Measurements from ENCODE around the gene ATOH8.

Gene ATOH8

GRCh38 chr2:85728883-85729824 is 24.6 kb upstream of the ATOH8 start:
- H3K27ac ChIP-seq (ENCODE audit: low read depth, low read length) = no peak overlapping the region
- no peak overlapping the region for H3K9ac ChIP-seq (ENCODE audit: low read depth, low read length)
- H3K9me3 ChIP-seq (ENCODE audit: insufficient read depth, low read depth, low read length) = no peaks in the 10 kb centered on the region
- no peaks in the 10 kb centered on the region for H3K27me3 ChIP-seq (ENCODE audit: insufficient read depth, low read length)
- no peak overlapping the region for H3K4me3 ChIP-seq (ENCODE audit: low read length)
- H3K36me3 ChIP-seq (ENCODE audit: insufficient read depth, low read length) = no peaks in the 10 kb centered on the region
- H3K4me1 ChIP-seq (ENCODE audit: insufficient read depth, low read length) = no peaks in the 10 kb centered on the region
- 45% methylated on average over 26 of the region's 26 CpGs for WGBS

- no peak overlapping the region for H3K9ac ChIP-seq (ENCODE audit: low read depth, low read length)
- no peaks in the 10 kb centered on the region for H3K36me3 ChIP-seq (ENCODE audit: insufficient read depth, low read length)
- H3K4me1 ChIP-seq (ENCODE audit: insufficient read depth, low read length) = no peaks in the 10 kb centered on the region
- WGBS = 94% methylated on average over 9 of the region's 10 CpGs
- H3K9me3 ChIP-seq (ENCODE audit: insufficient read depth, low read depth, low read length) = no peaks in the 10 kb centered on the region
- no peak overlapping the region for H3K27ac ChIP-seq (ENCODE audit: low read depth, low read length)
- no peak overlapping the region for H3K4me3 ChIP-seq (ENCODE audit: low read length)
- peaks cover under 1% of the 10 kb centered on the region; the same call in 1 of the 2 replicates for H3K27me3 ChIP-seq (ENCODE audit: insufficient read depth, low read length)
Measured at GRCh38 chr2:85729825-85730510, 23.8 kb upstream of the ATOH8 start.

- 92% methylated on average over 8 of the region's 10 CpGs for WGBS
- Histone ChIP-seq H3K27ac (ENCODE audit: low read depth, low read length) (no peak overlapping the region), H3K9ac (ENCODE audit: low read depth, low read length) (no peak overlapping the region), H3K4me1 (ENCODE audit: insufficient read depth, low read length) (no peaks in the 10 kb centered on the region), H3K9me3 (ENCODE audit: insufficient read depth, low read depth, low read length) (no peaks in the 10 kb centered on the region), H3K36me3 (ENCODE audit: insufficient read depth, low read length) (no peaks in the 10 kb centered on the region), H3K27me3 (ENCODE audit: insufficient read depth, low read length) (peaks cover 2% of the 10 kb centered on the region; the same call in 1 of the 2 replicates), H3K4me3 (ENCODE audit: low read length) (no peak overlapping the region)
Measured at GRCh38 chr2:85730686-85731230, 23.0 kb upstream of the ATOH8 start.

- WGBS = 96% methylated on average over 3 of the region's 3 CpGs
- Histone ChIP-seq H3K36me3 (ENCODE audit: insufficient read depth, low read length) (no peaks in the 10 kb centered on the region), H3K27ac (ENCODE audit: low read depth, low read length) (no peak overlapping the region), H3K4me3 (ENCODE audit: low read length) (no peak overlapping the region), H3K9me3 (ENCODE audit: insufficient read depth, low read depth, low read length) (no peaks in the 10 kb centered on the region), H3K4me1 (ENCODE audit: insufficient read depth, low read length) (no peaks in the 10 kb centered on the region), H3K9ac (ENCODE audit: low read depth, low read length) (no peak overlapping the region), H3K27me3 (ENCODE audit: insufficient read depth, low read length) (peaks cover 2% of the 10 kb centered on the region; the same call in 1 of the 2 replicates)
Measured at GRCh38 chr2:85731606-85732005, 22.2 kb upstream of the ATOH8 start.

- Histone ChIP-seq H3K9ac (ENCODE audit: low read depth, low read length) (no peak overlapping the region), H3K4me1 (ENCODE audit: insufficient read depth, low read length) (no peaks in the 10 kb centered on the region), H3K27ac (ENCODE audit: low read depth, low read length) (no peak overlapping the region), H3K27me3 (ENCODE audit: insufficient read depth, low read length) (peaks cover 2% of the 10 kb centered on the region; the same call in 1 of the 2 replicates), H3K9me3 (ENCODE audit: insufficient read depth, low read depth, low read length) (no peaks in the 10 kb centered on the region), H3K36me3 (ENCODE audit: insufficient read depth, low read length) (no peaks in the 10 kb centered on the region), H3K4me3 (ENCODE audit: low read length) (no peak overlapping the region)
- WGBS = 90% methylated on average over 2 of the region's 2 CpGs
Measured at GRCh38 chr2:85732467-85733120, 21.2 kb upstream of the ATOH8 start.

- H3K27ac ChIP-seq (ENCODE audit: low read depth, low read length) = no peak overlapping the region
- WGBS = 93% methylated on average over 18 of the region's 18 CpGs
Measured at GRCh38 chr2:85733121-85733960, 20.4 kb upstream of the ATOH8 start.

GRCh38 chr2:85734015-85734414 is 19.8 kb upstream of the ATOH8 start:
- Histone ChIP-seq H3K9me3 (ENCODE audit: insufficient read depth, low read depth, low read length) (no peaks in the 10 kb centered on the region), H3K9ac (ENCODE audit: low read depth, low read length) (no peak overlapping the region), H3K4me1 (ENCODE audit: insufficient read depth, low read length) (no peaks in the 10 kb centered on the region), H3K36me3 (ENCODE audit: insufficient read depth, low read length) (no peaks in the 10 kb centered on the region), H3K4me3 (ENCODE audit: low read length) (no peak overlapping the region), H3K27me3 (ENCODE audit: insufficient read depth, low read length) (peaks cover 2% of the 10 kb centered on the region; the same call in 1 of the 2 replicates), H3K27ac (ENCODE audit: low read depth, low read length) (no peak overlapping the region)
- 92% methylated on average over 4 of the region's 4 CpGs for WGBS

More at GRCh38 chr2:85733121-85733960, 20.4 kb upstream of the ATOH8 start:
- H3K36me3 ChIP-seq (ENCODE audit: insufficient read depth, low read length) = no peaks in the 10 kb centered on the region
- no peaks in the 10 kb centered on the region for H3K4me1 ChIP-seq (ENCODE audit: insufficient read depth, low read length)
- no peak overlapping the region for H3K9ac ChIP-seq (ENCODE audit: low read depth, low read length)
- peaks cover 2% of the 10 kb centered on the region; the same call in 1 of the 2 replicates for H3K27me3 ChIP-seq (ENCODE audit: insufficient read depth, low read length)
- H3K4me3 ChIP-seq (ENCODE audit: low read length) = no peak overlapping the region
- no peaks in the 10 kb centered on the region for H3K9me3 ChIP-seq (ENCODE audit: insufficient read depth, low read depth, low read length)

- peaks cover 2% of the 10 kb centered on the region; the same call in 1 of the 2 replicates for H3K27me3 ChIP-seq (ENCODE audit: insufficient read depth, low read length)
- no peaks in the 10 kb centered on the region for H3K36me3 ChIP-seq (ENCODE audit: insufficient read depth, low read length)
- WGBS = 83% methylated on average over 5 of the region's 5 CpGs
- no peak overlapping the region for H3K4me3 ChIP-seq (ENCODE audit: low read length)
- H3K4me1 ChIP-seq (ENCODE audit: insufficient read depth, low read length) = no peaks in the 10 kb centered on the region
- no peaks in the 10 kb centered on the region for H3K9me3 ChIP-seq (ENCODE audit: insufficient read depth, low read depth, low read length)
- H3K9ac ChIP-seq (ENCODE audit: low read depth, low read length) = no peak overlapping the region
- H3K27ac ChIP-seq (ENCODE audit: low read depth, low read length) = no peak overlapping the region
Measured at GRCh38 chr2:85734942-85735608, 18.7 kb upstream of the ATOH8 start.

- H3K4me3 ChIP-seq (ENCODE audit: low read length) = no peak overlapping the region
- H3K9me3 ChIP-seq (ENCODE audit: insufficient read depth, low read depth, low read length) = no peaks in the 10 kb centered on the region
- H3K4me1 ChIP-seq (ENCODE audit: insufficient read depth, low read length) = no peaks in the 10 kb centered on the region
- H3K27ac ChIP-seq (ENCODE audit: low read depth, low read length) = no peak overlapping the region
- H3K27me3 ChIP-seq (ENCODE audit: insufficient read depth, low read length) = peaks cover 2% of the 10 kb centered on the region; the same call in 1 of the 2 replicates
- H3K36me3 ChIP-seq (ENCODE audit: insufficient read depth, low read length) = no peaks in the 10 kb centered on the region
- H3K9ac ChIP-seq (ENCODE audit: low read depth, low read length) = no peak overlapping the region
Measured at GRCh38 chr2:85735691-85736090, 18.1 kb upstream of the ATOH8 start.
